Measurements from ENCODE around the gene ZSCAN18.

The ZSCAN18 gene

GRCh38 chr19:58044391-58044790, 53.6 kb downstream of the ZSCAN18 start:
- DNase-seq, result no peak

- no peak for DNase-seq
Measured at GRCh38 chr19:58042495-58043340, 55.3 kb downstream of the ZSCAN18 start.

GRCh38 chr19:58040751-58041525, 57.1 kb downstream of the ZSCAN18 start:
- DNase-seq, result no peak

GRCh38 chr19:58038688-58039204, 59.3 kb downstream of the ZSCAN18 start:
- DNase-seq, result no peak

GRCh38 chr19:58037927-58038687, 59.9 kb downstream of the ZSCAN18 start:
- DNase-seq, result no peak

GRCh38 chr19:58035863-58036262, 62.2 kb downstream of the ZSCAN18 start:
- no peak for DNase-seq

- DNase-seq, result peak; percentile 54
Measured at GRCh38 chr19:58034477-58034793, 63.6 kb downstream of the ZSCAN18 start.
